ENCODE results near the gene DUSP14.

DNA sequence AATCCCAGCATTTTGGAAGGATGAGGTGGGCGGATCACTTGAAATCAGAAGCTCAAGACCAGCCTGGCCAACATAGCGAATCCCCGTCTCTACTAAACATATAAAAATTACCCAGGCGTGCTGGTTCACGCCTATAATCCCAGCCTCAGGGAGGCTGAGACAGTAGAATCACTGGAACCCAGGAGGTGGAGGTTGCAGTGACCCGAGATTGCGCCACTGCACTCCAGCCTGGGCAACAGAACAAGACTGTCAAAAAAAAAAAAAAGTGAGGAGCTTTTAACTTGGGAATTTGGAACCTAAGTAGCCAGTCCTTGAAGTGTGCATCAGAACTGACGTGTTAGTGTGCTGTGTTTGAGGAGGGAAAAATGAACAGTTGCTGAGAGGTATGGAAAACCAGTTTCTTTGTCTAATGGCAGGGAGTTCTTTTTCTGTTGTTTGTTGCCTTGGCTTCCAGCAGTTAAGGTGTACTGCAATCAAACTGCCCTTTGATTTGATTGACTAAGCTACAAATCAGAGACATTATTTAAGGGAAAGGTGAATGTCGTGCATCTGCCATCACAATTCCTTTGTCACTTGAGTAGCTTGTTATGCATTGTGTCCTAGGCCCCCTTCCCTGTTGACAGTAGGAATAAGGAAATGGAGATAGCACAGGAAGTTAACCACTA lies 8.6 kb upstream of the DUSP14 start:
- no peak for TF ChIP-seq SIN3A (IDR thresholded peaks at IDR 0.05; ENCODE audit: borderline replicate concordance, insufficient read depth, low read length)
- TF ChIP-seq TAF1 (IDR thresholded peaks at IDR 0.05; ENCODE audit: borderline replicate concordance, insufficient read depth, low read length), result no peak

Data from PFSK-1 (cell line).